NT2/D1 (cell line): Measurements from ENCODE around the gene SMIM43.

Experiments used
- YY1 ChIP-seq: IDR thresholded peaks from 2 replicates; pipeline ENCODE4 v1.6.1; 2011; ENCODE audit not compliant: insufficient read length, insufficient read depth
- ZNF274 ChIP-seq: IDR thresholded peaks from 2 replicates; pipeline ENCODE4 v1.6.1; 2011; ENCODE audit warnings: mild to moderate bottlenecking, low read depth, low read length

GRCh38 chr4:121738780-121739535 lies 26.0 kb downstream of the SMIM43 start:
- TF ChIP-seq ZNF274, result no peak
- TF ChIP-seq YY1, result no peak
